Loucy (cell line): ENCODE measurements around the gene EGF.
A peak's percentile ranks its signal among the peaks of the same experiment; 100 is the strongest.

Source experiments
- H2AFZ ChIP-seq: fragments of 200-600 bp; sonication (generic); 2 replicates; pipeline ENCODE4 v1.6.0; 2016; ENCODE audit warnings: antibody characterized with exemption, mild to moderate bottlenecking, low read length, moderate library complexity
- H3F3A ChIP-seq: fragments of 200-600 bp; 2 replicates; pipeline ENCODE4 v1.6.0; 2016; ENCODE audit warnings: antibody characterized with exemption, low read depth, mild to moderate bottlenecking
- H3K27me3 ChIP-seq: fragments of 200-600 bp; sonication (generic); 2 replicates; pipeline ENCODE4 v1.6.1; 2014; ENCODE audit warnings: low read length, mild to moderate bottlenecking; ENCODE audit not compliant: insufficient read depth, poor library complexity, severe bottlenecking
- H3K36me3 ChIP-seq: fragments of 200-600 bp; sonication (generic); 2 replicates; pipeline ENCODE4 v1.6.1; 2016; ENCODE audit warnings: low read length; ENCODE audit not compliant: insufficient read depth
- H3K4me1 ChIP-seq: fragments of 200-600 bp; sonication (generic); 2 replicates; pipeline ENCODE4 v1.5.1; 2014; ENCODE audit warnings: low read length, mild to moderate bottlenecking; ENCODE audit not compliant: insufficient read depth, poor library complexity, severe bottlenecking
- H3K4me2 ChIP-seq: fragments of 200-600 bp; sonication (generic); 2 replicates; pipeline ENCODE4 v1.6.0; 2014; ENCODE audit warnings: antibody characterized with exemption, low read length, low read depth, mild to moderate bottlenecking; ENCODE audit not compliant: poor library complexity, severe bottlenecking
- H3K4me3 ChIP-seq: fragments of 200-600 bp; sonication (generic); 2 replicates; pipeline ENCODE4 v1.5.1; 2014; ENCODE audit warnings: low read length, mild to moderate bottlenecking, mixed read lengths; ENCODE audit not compliant: poor library complexity, severe bottlenecking
- H3K79me2 ChIP-seq: fragments of 200-600 bp; sonication (generic); 2 replicates; pipeline ENCODE4 v1.6.1; 2014; ENCODE audit warnings: low read length; ENCODE audit not compliant: insufficient read depth
- H3K9ac ChIP-seq: fragments of 200-600 bp; sonication (generic); 2 replicates; pipeline ENCODE4 v1.6.0; 2014; ENCODE audit warnings: mild to moderate bottlenecking, low read depth, low read length, moderate library complexity; ENCODE audit not compliant: poor library complexity, severe bottlenecking
- H3K9me2 ChIP-seq: fragments of 200-600 bp; sonication (generic); replicated peaks from 2 replicates; pipeline ENCODE4 v1.6.1; 2016; ENCODE audit warnings: low read depth, low read length, mixed read lengths
- H3K9me3 ChIP-seq: fragments of 200-600 bp; sonication (generic); 2 replicates; pipeline ENCODE4 v1.6.1; 2014; ENCODE audit warnings: mild to moderate bottlenecking, antibody characterized with exemption, low read length, low read depth; ENCODE audit not compliant: insufficient read depth
- H4K20me1 ChIP-seq: fragments of 200-600 bp; sonication (generic); 2 replicates; pipeline ENCODE4 v1.6.0; 2014; ENCODE audit warnings: antibody characterized with exemption, low read length, mild to moderate bottlenecking; ENCODE audit not compliant: insufficient read depth, poor library complexity, severe bottlenecking
- CTCF ChIP-seq: fragments of 200-600 bp; sonication (generic); conservative IDR thresholded peaks from 2 replicates; pipeline ENCODE4 v1.5.1; 2014; ENCODE audit warnings: mild to moderate bottlenecking, antibody characterized with exemption, low read length
- EZH2phosphoT487 ChIP-seq: fragments of 200-600 bp; IDR thresholded peaks from 2 replicates; pipeline ENCODE4 v1.6.1; 2018; ENCODE audit warnings: antibody characterized with exemption, mild to moderate bottlenecking, moderate library complexity, borderline replicate concordance

Gene EGF

DNA sequence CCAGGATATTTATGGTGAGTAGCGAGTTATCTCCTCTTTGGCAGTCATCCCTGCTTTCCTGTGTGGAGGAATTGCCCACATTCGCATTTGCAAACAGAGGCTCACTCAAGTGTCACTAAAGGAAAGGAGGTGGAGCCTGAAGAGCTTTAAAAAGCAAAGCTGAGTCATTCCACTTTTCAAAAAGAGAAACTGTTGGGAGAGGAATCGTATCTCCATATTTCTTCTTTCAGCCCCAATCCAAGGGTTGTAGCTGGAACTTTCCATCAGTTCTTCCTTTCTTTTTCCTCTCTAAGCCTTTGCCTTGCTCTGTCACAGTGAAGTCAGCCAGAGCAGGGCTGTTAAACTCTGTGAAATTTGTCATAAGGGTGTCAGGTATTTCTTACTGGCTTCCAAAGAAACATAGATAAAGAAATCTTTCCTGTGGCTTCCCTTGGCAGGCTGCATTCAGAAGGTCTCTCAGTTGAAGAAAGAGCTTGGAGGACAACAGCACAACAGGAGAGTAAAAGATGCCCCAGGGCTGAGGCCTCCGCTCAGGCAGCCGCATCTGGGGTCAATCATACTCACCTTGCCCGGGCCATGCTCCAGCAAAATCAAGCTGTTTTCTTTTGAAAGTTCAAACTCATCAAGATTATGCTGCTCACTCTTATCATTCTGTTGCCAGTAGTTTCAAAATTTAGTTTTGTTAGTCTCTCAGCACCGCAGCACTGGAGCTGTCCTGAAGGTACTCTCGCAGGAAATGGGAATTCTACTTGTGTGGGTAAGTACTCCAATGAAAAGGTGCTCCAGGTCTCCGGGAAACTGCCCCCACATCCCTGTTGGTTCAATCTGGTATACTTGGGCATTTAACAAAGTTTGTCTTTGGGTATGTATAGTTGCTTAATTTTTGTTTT, at the start of gene EGF:
EGF (plus strand) TSS at position 178 of the 890 bp plus-strand sequence; CDS start at position 631, 453 bp downstream.
- H3K4me1 ChIP-seq: no peaks in the 10 kb centered on the region

DNA sequence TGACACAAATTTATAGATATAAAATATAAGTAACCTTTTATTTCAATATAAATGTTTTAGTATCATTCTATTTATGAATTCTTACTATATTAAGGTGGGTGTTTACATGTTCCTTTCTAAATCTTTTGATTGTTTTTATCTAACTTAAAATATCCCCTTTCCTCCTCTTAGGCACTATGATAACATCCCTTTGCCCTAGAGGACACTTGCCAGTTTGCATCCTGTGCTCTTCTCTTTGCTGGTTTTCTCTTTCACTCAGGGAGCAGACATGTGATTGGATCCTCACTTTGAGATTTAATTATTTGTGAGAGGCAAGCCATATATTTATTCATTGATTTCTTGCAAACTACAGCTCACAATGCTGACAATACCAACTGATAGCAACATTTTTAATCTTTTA, 48.5 kb upstream of the EGF start:
- Histone ChIP-seq H3K9me2 (no peaks in the 10 kb centered on the region), H3F3A (no peaks in the 10 kb centered on the region), H3K27me3 (no peaks in the 10 kb centered on the region), H3K4me3 (no peak overlapping the region), H2AFZ (no peak overlapping the region), H4K20me1 (no peaks in the 10 kb centered on the region), H3K4me1 (no peaks in the 10 kb centered on the region), H3K9me3 (peaks cover 11% of the 10 kb centered on the region), H3K4me2 (no peak overlapping the region), H3K9ac (no peak overlapping the region), H3K79me2 (no peaks in the 10 kb centered on the region), H3K36me3 (no peaks in the 10 kb centered on the region)
- TF ChIP-seq EZH2phosphoT487 (no peak), CTCF (no peak)

More for the DNA sequence above, at the start of gene EGF:
- no peaks in the 10 kb centered on the region for H3K36me3 ChIP-seq
- no peak within 1 kb of the TSS for H3K9ac ChIP-seq
- no peaks in the 10 kb centered on the region for H4K20me1 ChIP-seq
- H3K9me2 ChIP-seq: no peaks in the 10 kb centered on the region
- H3F3A ChIP-seq: no peaks in the 10 kb centered on the region
- H3K79me2 ChIP-seq: no peaks in the 10 kb centered on the region
- no peaks in the 10 kb centered on the region for H3K9me3 ChIP-seq
- peak within 1 kb of the TSS; percentile 13 for H3K4me2 ChIP-seq
- TF ChIP-seq CTCF (no peak), EZH2phosphoT487 (no peak)
- H3K4me3 ChIP-seq: no peak within 1 kb of the TSS
- H2AFZ ChIP-seq: peak within 1 kb of the TSS; percentile 69
- no peaks in the 10 kb centered on the region for H3K27me3 ChIP-seq

GRCh38 chr4:109870061-109870460, 42.6 kb upstream of the EGF start:
- no peaks in the 10 kb centered on the region for H3F3A ChIP-seq
- H3K79me2 ChIP-seq: no peaks in the 10 kb centered on the region
- H3K9ac ChIP-seq: no peak overlapping the region
- H3K4me2 ChIP-seq: no peak overlapping the region
- no peaks in the 10 kb centered on the region for H3K36me3 ChIP-seq
- no peak overlapping the region for H2AFZ ChIP-seq
- no peaks in the 10 kb centered on the region for H3K4me1 ChIP-seq
- no peaks in the 10 kb centered on the region for H3K27me3 ChIP-seq
- TF ChIP-seq EZH2phosphoT487: no peak
- no peak for TF ChIP-seq CTCF
- no peaks in the 10 kb centered on the region for H3K9me3 ChIP-seq
- H3K9me2 ChIP-seq: no peaks in the 10 kb centered on the region
- no peaks in the 10 kb centered on the region for H4K20me1 ChIP-seq
- no peak overlapping the region for H3K4me3 ChIP-seq
